HepG2 (cell line): ENCODE results near the gene CD79A. TPM values are rescaled to one million over a fixed set of nuclear protein-coding genes. Genes with fewer than 3 reads are reported as not detected.

Experiments used
- CBX5 ChIP-seq: sonication (generic); formaldehyde crosslinking; IDR thresholded peaks from 2 replicates; pipeline ENCODE4 v1.4.0; 2020; ENCODE audit warnings: missing genetic modification reagents, borderline replicate concordance
- CSRNP1 ChIP-seq: sonication (generic); formaldehyde crosslinking; IDR thresholded peaks from 2 replicates; pipeline ENCODE4 v1.8.1; 2023; ENCODE audit warnings: mild to moderate bottlenecking, missing genetic modification reagents
- GATAD1 ChIP-seq: IDR thresholded peaks from 2 replicates; pipeline ENCODE4 v1.6.1; 2016; ENCODE audit warnings: missing genetic modification reagents, missing compliant biosample characterization
- GPN1 ChIP-seq: sonication (generic); formaldehyde crosslinking; IDR thresholded peaks from 2 replicates; pipeline ENCODE4 v1.5.1; 2020; ENCODE audit warnings: missing genetic modification reagents, borderline replicate concordance
- HDAC1 ChIP-seq: sonication (generic); formaldehyde crosslinking; IDR thresholded peaks from 2 replicates; pipeline ENCODE4 v1.5.1; 2020; ENCODE audit warnings: mild to moderate bottlenecking, missing genetic modification reagents
- KMT2B ChIP-seq: IDR thresholded peaks from 2 replicates; pipeline ENCODE4 v1.6.1; 2016; ENCODE audit warnings: missing genetic modification reagents, missing compliant biosample characterization
- MEF2D ChIP-seq: sonication (generic); formaldehyde crosslinking; IDR thresholded peaks from 2 replicates; pipeline ENCODE4 v1.5.1; 2020; ENCODE audit warnings: mild to moderate bottlenecking, missing genetic modification reagents
- NCOR1 ChIP-seq: fragments of 200-600 bp; sonication (generic); IDR thresholded peaks from 2 replicates; pipeline ENCODE4 v1.7.0; 2017; ENCODE audit warnings: antibody characterized with exemption, low read length, borderline replicate concordance
- PPARG ChIP-seq: conservative IDR thresholded peaks from 2 replicates; pipeline ENCODE4 v1.6.1; 2016; ENCODE audit warnings: missing biosample characterization, missing genetic modification reagents
- TP53 ChIP-seq: sonication (generic); formaldehyde crosslinking; conservative IDR thresholded peaks from 2 replicates; pipeline ENCODE4 v1.4.0; 2020; ENCODE audit warnings: missing genetic modification reagents
- ZBTB2 ChIP-seq: sonication (generic); formaldehyde crosslinking; IDR thresholded peaks from 2 replicates; pipeline ENCODE4 v1.8.0; 2022; ENCODE audit warnings: low read depth, missing genetic modification reagents
- ZNF441 ChIP-seq: sonication (generic); formaldehyde crosslinking; IDR thresholded peaks from 2 replicates; pipeline ENCODE4 v1.7.0; 2021; ENCODE audit warnings: missing genetic modification reagents, borderline replicate concordance
- ZNF670 ChIP-seq: sonication (generic); formaldehyde crosslinking; IDR thresholded peaks from 2 replicates; pipeline ENCODE4 v1.8.0; 2022; ENCODE audit warnings: mild to moderate bottlenecking, missing genetic modification reagents, borderline replicate concordance
- polyA plus RNA-seq, 8 experiments: library from polyadenylated mRNA; depleted of rRNA in 3 of 8; stranded (reverse) in 7 of 8; unstranded in 1 of 8; fragments of >200 nt; fragmentation: Illumina TruSeq in 4 of 8; extraction: Trizol in 4 of 8; gene quantifications; 2 replicates each; pipeline versions ENCODE4 v1.2.1 to v1.2.3, GENCODE V29; 2011 to 2016; ENCODE audit warnings: low read depth in 4 of 8, missing spikeins in 1 of 8, mixed read lengths in 1 of 8; ENCODE audit not compliant: insufficient read depth in 1 of 8
- total RNA-seq, 5 experiments: library from RNA; depleted of rRNA; stranded (reverse); fragments of >200 nt; fragmentation: Illumina TruSeq; extraction: Trizol; gene quantifications; 2 replicates each; pipeline ENCODE4 v1.2.3, GENCODE V29; 2016; ENCODE audit warnings: low read depth in 1 of 5
- TF ChIP-seq, protein P1 (sequence below): sonication (generic); formaldehyde crosslinking; IDR thresholded peaks from 2 replicates; pipeline ENCODE4 v1.4.0; 2020; ENCODE audit warnings: missing genetic modification reagents
- TF ChIP-seq, protein P2 (sequence below): sonication (generic); formaldehyde crosslinking; IDR thresholded peaks from 2 replicates; pipeline ENCODE4 v1.5.0; 2020; ENCODE audit warnings: missing genetic modification reagents
- TF ChIP-seq, protein P3 (sequence below), 2 experiments: sonication (generic) in 1 of 2; formaldehyde crosslinking in 1 of 2; IDR thresholded peaks; 2 replicates each; pipeline versions ENCODE4 v1.4.0 to v1.6.1; 2018 to 2020; ENCODE audit warnings: missing genetic modification reagents in 2 of 2, borderline replicate concordance in 1 of 2, low read depth in 1 of 2, mild to moderate bottlenecking in 1 of 2, missing biosample characterization in 1 of 2
- TF ChIP-seq, protein P4 (sequence below): sonication (generic); formaldehyde crosslinking; IDR thresholded peaks from 2 replicates; pipeline ENCODE4 v1.4.0; 2020; ENCODE audit warnings: missing genetic modification reagents

Gene CD79A
- total and polyA plus RNA-seq, 2 of the 13 experiments (the other 11 are each of a cell fraction or from before 2014, with no cell fraction given): 0.24 to 0.33 TPM

DNA sequence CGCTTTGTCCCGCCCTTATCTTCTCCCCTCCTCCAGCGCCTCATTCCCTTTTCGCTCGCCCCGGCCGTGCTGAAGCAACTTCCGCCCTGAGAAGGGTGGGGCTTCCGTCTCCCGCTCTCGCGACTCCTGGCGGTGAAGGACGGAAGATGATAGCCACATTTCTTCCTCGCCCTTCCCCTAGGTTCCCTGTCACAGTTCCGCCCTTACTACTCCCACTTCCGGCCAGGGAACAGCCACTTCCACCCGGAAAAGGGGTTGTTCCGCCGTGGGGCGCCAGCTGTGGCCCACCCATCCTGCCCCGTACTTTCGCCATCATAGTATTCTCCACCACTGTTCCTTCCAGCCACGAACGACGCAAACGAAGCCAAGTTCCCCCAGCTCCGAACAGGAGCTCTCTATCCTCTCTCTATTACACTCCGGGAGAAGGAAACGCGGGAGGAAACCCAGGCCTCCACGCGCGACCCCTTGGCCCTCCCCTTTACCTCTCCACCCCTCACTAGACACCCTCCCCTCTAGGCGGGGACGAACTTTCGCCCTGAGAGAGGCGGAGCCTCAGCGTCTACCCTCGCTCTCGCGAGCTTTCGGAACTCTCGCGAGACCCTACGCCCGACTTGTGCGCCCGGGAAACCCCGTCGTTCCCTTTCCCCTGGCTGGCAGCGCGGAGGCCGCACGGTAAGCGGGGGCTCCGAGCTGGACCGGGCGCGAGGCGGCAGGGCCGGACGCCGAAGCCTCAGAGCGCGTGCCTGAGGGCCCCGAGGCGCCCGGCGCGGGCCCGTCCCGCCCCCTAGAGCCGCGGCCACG lies 17.3 kb upstream of the CD79A start, which contains the start of gene RPS19 (continued):
- TF ChIP-seq, protein P1, sequence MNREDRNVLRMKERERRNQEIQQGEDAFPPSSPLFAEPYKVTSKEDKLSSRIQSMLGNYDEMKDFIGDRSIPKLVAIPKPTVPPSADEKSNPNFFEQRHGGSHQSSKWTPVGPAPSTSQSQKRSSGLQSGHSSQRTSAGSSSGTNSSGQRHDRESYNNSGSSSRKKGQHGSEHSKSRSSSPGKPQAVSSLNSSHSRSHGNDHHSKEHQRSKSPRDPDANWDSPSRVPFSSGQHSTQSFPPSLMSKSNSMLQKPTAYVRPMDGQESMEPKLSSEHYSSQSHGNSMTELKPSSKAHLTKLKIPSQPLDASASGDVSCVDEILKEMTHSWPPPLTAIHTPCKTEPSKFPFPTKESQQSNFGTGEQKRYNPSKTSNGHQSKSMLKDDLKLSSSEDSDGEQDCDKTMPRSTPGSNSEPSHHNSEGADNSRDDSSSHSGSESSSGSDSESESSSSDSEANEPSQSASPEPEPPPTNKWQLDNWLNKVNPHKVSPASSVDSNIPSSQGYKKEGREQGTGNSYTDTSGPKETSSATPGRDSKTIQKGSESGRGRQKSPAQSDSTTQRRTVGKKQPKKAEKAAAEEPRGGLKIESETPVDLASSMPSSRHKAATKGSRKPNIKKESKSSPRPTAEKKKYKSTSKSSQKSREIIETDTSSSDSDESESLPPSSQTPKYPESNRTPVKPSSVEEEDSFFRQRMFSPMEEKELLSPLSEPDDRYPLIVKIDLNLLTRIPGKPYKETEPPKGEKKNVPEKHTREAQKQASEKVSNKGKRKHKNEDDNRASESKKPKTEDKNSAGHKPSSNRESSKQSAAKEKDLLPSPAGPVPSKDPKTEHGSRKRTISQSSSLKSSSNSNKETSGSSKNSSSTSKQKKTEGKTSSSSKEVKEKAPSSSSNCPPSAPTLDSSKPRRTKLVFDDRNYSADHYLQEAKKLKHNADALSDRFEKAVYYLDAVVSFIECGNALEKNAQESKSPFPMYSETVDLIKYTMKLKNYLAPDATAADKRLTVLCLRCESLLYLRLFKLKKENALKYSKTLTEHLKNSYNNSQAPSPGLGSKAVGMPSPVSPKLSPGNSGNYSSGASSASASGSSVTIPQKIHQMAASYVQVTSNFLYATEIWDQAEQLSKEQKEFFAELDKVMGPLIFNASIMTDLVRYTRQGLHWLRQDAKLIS (CRISPR knock-in tag): no peak
- TF ChIP-seq ZNF670 (CRISPR knock-in tag) (peak; percentile 54; the same call in 1 of the 2 replicates), ZNF441 (CRISPR knock-in tag) (peak; percentile 69; the same call in 1 of the 2 replicates), MEF2D (peak; percentile 75; the same call in 1 of the 2 replicates), GPN1 (no peak), GATAD1 (CRISPR knock-in tag) (peak; percentile 84), KMT2B (CRISPR knock-in tag) (peak; percentile 81), PPARG (CRISPR knock-in tag) (peak; percentile 73), ZBTB2 (CRISPR knock-in tag) (peak; percentile 56), HDAC1 (peak; percentile 89), CBX5 (CRISPR knock-in tag) (peak; percentile 53; the same call in 1 of the 2 replicates), CSRNP1 (CRISPR knock-in tag) (no peak), NCOR1 (peak; percentile 40; the same call in 1 of the 2 replicates), TP53 (peak; percentile 95; the same call in 1 of the 2 replicates)
- TF ChIP-seq, protein P2, sequence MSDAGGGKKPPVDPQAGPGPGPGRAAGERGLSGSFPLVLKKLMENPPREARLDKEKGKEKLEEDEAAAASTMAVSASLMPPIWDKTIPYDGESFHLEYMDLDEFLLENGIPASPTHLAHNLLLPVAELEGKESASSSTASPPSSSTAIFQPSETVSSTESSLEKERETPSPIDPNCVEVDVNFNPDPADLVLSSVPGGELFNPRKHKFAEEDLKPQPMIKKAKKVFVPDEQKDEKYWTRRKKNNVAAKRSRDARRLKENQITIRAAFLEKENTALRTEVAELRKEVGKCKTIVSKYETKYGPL (CRISPR knock-in tag): no peak; the same call in 1 of the 2 replicates
- TF ChIP-seq, protein P3, sequence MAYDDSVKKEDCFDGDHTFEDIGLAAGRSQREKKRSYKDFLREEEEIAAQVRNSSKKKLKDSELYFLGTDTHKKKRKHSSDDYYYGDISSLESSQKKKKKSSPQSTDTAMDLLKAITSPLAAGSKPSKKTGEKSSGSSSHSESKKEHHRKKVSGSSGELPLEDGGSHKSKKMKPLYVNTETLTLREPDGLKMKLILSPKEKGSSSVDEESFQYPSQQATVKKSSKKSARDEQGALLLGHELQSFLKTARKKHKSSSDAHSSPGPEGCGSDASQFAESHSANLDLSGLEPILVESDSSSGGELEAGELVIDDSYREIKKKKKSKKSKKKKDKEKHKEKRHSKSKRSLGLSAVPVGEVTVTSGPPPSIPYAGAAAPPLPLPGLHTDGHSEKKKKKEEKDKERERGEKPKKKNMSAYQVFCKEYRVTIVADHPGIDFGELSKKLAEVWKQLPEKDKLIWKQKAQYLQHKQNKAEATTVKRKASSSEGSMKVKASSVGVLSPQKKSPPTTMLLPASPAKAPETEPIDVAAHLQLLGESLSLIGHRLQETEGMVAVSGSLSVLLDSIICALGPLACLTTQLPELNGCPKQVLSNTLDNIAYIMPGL (CRISPR knock-in tag; IDR thresholded peaks at IDR 0.05; ENCODE audit: borderline replicate concordance in 1 of 2, low read depth in 1 of 2): peak in 1 of 2 experiments; percentile 60; a peak in 3 of 4 replicates
- TF ChIP-seq, protein P4, sequence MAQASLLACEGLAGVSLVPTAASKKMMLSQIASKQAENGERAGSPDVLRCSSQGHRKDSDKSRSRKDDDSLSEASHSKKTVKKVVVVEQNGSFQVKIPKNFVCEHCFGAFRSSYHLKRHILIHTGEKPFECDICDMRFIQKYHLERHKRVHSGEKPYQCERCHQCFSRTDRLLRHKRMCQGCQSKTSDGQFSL (CRISPR knock-in tag): no peak
